Cardiac muscle cell (in vitro differentiated cells and primary cell): ENCODE measurements around the gene IKZF2. TPM values are rescaled to one million over a fixed set of nuclear protein-coding genes. Genes with fewer than 3 reads are reported as not detected.

Source experiments
- DNase-seq, 2 donors: peaks; one replicate each; pipeline versions ENCODE4 v3.0.0 to v3.0.0-alpha.2; 2010 to 2017; ENCODE audit warnings: low read depth in 1 of 2, low spot score in 1 of 2
- H3K27ac ChIP-seq: fragments of 200-600 bp; sonication (generic); 2 replicates; pipeline ENCODE4 v1.5.1; 2016
- H3K27me3 ChIP-seq: fragments of 200-600 bp; sonication (generic); 2 replicates; pipeline ENCODE4 v1.6.0; 2016; ENCODE audit warnings: control low read depth
- H3K36me3 ChIP-seq: fragments of 200-600 bp; sonication (generic); 2 replicates; pipeline ENCODE4 v1.5.1; 2016; ENCODE audit warnings: control low read depth
- H3K4me1 ChIP-seq: fragments of 200-600 bp; sonication (generic); 2 replicates; pipeline ENCODE4 v1.8.1; 2017; ENCODE audit warnings: low read depth, mild to moderate bottlenecking, mixed run types
- H3K4me3 ChIP-seq: fragments of 200-600 bp; sonication (generic); 2 replicates; pipeline ENCODE4 v1.5.1; 2016; ENCODE audit warnings: mild to moderate bottlenecking
- H3K9me3 ChIP-seq: fragments of 200-600 bp; sonication (generic); 2 replicates; pipeline ENCODE4 v1.5.1; 2017; ENCODE audit warnings: low read depth, mild to moderate bottlenecking, control low read depth
- polyA plus RNA-seq: library from polyadenylated mRNA; unstranded; fragments of >200 nt; fragmentation: Nextera tagmentation; extraction: Ambion mirVana; gene quantifications from 2 replicates; pipeline ENCODE4 v1.2.1, GENCODE V29; 2016
- total RNA-seq: library from RNA; depleted of rRNA; stranded (reverse); fragments of >200 nt; gene quantifications from 2 replicates; pipeline ENCODE4 v1.2.3, GENCODE V29; 2016
- TF ChIP-seq, protein P1 (sequence below): IDR thresholded peaks from 2 replicates; pipeline ENCODE4 v1.5.1; 2012; ENCODE audit warnings: low read depth, mild to moderate bottlenecking, low read length

The IKZF2 gene
- total and polyA plus RNA-seq, 2 experiments from 2014 or later: 3.1 to 10.8 TPM

DNA sequence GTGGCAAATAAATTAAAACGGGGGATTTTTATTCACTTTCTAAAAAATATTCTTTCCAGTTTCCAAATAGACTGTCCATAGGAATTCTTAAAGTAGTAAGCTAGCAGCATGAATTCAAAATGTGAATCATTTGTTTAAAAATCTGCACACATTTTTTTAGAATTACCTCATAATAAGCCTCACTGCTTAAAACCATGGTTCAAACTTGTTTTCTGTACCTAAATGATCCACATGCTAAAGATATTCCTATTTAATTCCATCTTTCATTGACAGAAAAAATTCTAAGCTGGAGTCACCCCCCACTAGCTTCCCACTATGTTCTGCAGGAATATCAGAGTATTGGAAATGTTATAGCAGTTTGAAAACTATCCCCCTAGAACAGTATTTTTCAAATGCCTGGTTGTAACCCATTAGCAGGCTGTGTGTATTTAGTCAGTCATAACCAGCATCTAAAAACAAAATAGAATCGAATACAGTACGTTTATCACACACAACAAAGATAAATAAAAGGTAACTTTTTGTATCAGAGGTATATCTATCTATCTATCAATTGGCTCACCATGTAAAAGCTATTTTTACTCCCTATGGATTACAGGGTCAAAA lies 11.2 kb upstream of the IKZF2 start:
- Histone ChIP-seq H3K27ac (no peak overlapping the region), H3K27me3 (no peaks in the 10 kb centered on the region), H3K9me3 (no peaks in the 10 kb centered on the region), H3K36me3 (no peaks in the 10 kb centered on the region), H3K4me3 (no peak overlapping the region), H3K4me1 (no peaks in the 10 kb centered on the region)
- TF ChIP-seq, protein P1, sequence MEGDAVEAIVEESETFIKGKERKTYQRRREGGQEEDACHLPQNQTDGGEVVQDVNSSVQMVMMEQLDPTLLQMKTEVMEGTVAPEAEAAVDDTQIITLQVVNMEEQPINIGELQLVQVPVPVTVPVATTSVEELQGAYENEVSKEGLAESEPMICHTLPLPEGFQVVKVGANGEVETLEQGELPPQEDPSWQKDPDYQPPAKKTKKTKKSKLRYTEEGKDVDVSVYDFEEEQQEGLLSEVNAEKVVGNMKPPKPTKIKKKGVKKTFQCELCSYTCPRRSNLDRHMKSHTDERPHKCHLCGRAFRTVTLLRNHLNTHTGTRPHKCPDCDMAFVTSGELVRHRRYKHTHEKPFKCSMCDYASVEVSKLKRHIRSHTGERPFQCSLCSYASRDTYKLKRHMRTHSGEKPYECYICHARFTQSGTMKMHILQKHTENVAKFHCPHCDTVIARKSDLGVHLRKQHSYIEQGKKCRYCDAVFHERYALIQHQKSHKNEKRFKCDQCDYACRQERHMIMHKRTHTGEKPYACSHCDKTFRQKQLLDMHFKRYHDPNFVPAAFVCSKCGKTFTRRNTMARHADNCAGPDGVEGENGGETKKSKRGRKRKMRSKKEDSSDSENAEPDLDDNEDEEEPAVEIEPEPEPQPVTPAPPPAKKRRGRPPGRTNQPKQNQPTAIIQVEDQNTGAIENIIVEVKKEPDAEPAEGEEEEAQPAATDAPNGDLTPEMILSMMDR: no peak
- no peak for DNase-seq

- TF ChIP-seq, protein P1: no peak
- Histone ChIP-seq H3K36me3 (no peaks in the 10 kb centered on the region), H3K27ac (no peak overlapping the region), H3K9me3 (no peaks in the 10 kb centered on the region), H3K27me3 (no peaks in the 10 kb centered on the region), H3K4me1 (no peaks in the 10 kb centered on the region), H3K4me3 (no peak overlapping the region)
- peak in 1 of 2 donors; percentile 41 for DNase-seq
These were observed 10.5 kb upstream of the IKZF2 start for GRCh38 chr2:213161759-213162515.

DNA sequence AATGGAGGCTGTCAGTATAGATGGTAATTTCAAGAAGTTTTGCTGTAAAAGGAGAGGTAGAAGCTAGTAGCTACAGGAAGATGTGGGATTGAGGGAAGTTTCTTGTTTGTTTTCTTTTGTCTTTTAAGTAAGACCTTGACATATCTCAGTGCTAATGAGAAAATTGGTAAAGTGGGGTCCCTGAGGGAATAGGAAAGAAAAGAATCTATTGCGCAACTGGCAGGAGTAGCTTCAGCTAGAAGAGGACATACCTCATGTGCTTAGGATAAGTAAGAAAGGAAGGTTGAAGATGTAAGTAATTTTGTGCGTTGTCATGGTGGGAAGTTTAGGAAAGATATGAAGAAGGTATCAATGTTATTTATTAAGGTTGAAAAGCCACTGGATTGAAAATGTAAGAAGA lies 8.4 kb upstream of the IKZF2 start:
- no peaks in the 10 kb centered on the region for H3K36me3 ChIP-seq
- TF ChIP-seq, protein P1: no peak

GRCh38 chr2:213157242-213157641 lies 5.8 kb upstream of the IKZF2 start:
- Histone ChIP-seq H3K27ac (no peak overlapping the region), H3K36me3 (no peaks in the 10 kb centered on the region), H3K9me3 (no peaks in the 10 kb centered on the region), H3K4me1 (peaks cover 6% of the 10 kb centered on the region), H3K4me3 (no peak overlapping the region), H3K27me3 (no peaks in the 10 kb centered on the region)
- TF ChIP-seq, protein P1: no peak
- DNase-seq: no peak

More for the DNA sequence above, 8.4 kb upstream of the IKZF2 start:
- Histone ChIP-seq H3K9me3 (no peaks in the 10 kb centered on the region), H3K4me3 (no peak overlapping the region), H3K27me3 (no peaks in the 10 kb centered on the region), H3K4me1 (no peaks in the 10 kb centered on the region), H3K27ac (no peak overlapping the region)
- no peak for DNase-seq

GRCh38 chr2:213156717-213157116 lies 5.3 kb upstream of the IKZF2 start:
- Histone ChIP-seq H3K27ac (no peak overlapping the region), H3K4me1 (peaks cover 6% of the 10 kb centered on the region), H3K27me3 (no peaks in the 10 kb centered on the region), H3K9me3 (no peaks in the 10 kb centered on the region), H3K36me3 (no peaks in the 10 kb centered on the region), H3K4me3 (no peak overlapping the region)
- TF ChIP-seq, protein P1: no peak
- DNase-seq: no peak
